Neuronal stem cell (in vitro differentiated cells): ENCODE measurements around the gene TMEM116.

ENCODE experiments used
- DNase-seq: peaks from one replicate; pipeline ENCODE4 v3.0.0-alpha.2; 2013; ENCODE audit warnings: low spot score
- H2AFZ ChIP-seq: one replicate; pipeline ENCODE4 v1.6.1; 2013; ENCODE audit warnings: mild to moderate bottlenecking, low read length, inconsistent platforms
- H2AK5ac ChIP-seq: 2 replicates; pipeline ENCODE4 v1.6.1; 2013; ENCODE audit warnings: low read depth, mild to moderate bottlenecking, inconsistent platforms, low read length, moderate library complexity, mixed read lengths
- H2BK120ac ChIP-seq: 2 replicates; pipeline ENCODE4 v1.6.1; 2013; ENCODE audit warnings: low read depth, mild to moderate bottlenecking, inconsistent platforms, low read length, moderate library complexity, mixed read lengths
- H2BK12ac ChIP-seq: one replicate; pipeline ENCODE4 v1.6.1; 2013; ENCODE audit warnings: low read length, inconsistent platforms
- H2BK15ac ChIP-seq: 2 replicates; pipeline ENCODE4 v1.6.1; 2013; ENCODE audit warnings: mild to moderate bottlenecking, low read length, inconsistent platforms, mixed read lengths
- H2BK5ac ChIP-seq: one replicate; pipeline ENCODE4 v1.6.1; 2013; ENCODE audit warnings: inconsistent platforms, mild to moderate bottlenecking, low read length, moderate library complexity
- H3K14ac ChIP-seq: one replicate; pipeline ENCODE4 v1.6.1; 2013; ENCODE audit warnings: low read length, inconsistent platforms
- H3K18ac ChIP-seq: 2 replicates; pipeline ENCODE4 v1.6.1; 2013; ENCODE audit warnings: low read length, inconsistent platforms
- H3K23ac ChIP-seq: 2 replicates; pipeline ENCODE4 v1.6.1; 2013; ENCODE audit warnings: low read depth, mild to moderate bottlenecking, mixed read lengths, low read length, inconsistent platforms; ENCODE audit not compliant: poor library complexity
- H3K27ac ChIP-seq: replicated peaks from 3 replicates; pipeline ENCODE4 v1.5.1; 2013; ENCODE audit warnings: low read length, inconsistent platforms
- H3K27me3 ChIP-seq, 3 experiments: 2 replicates each; pipeline ENCODE4 v1.6.1; 2013; ENCODE audit warnings: low read length in 3 of 3, mild to moderate bottlenecking in 2 of 3, inconsistent platforms in 1 of 3, low read depth in 1 of 3, mixed read lengths in 1 of 3, moderate library complexity in 1 of 3; ENCODE audit not compliant: control insufficient read depth in 3 of 3, insufficient read depth in 3 of 3
- H3K36me3 ChIP-seq, 2 donors: replicated peaks in 1 of 2; 2 replicates each; pipeline ENCODE4 v1.6.1; 2013; ENCODE audit warnings: low read length in 2 of 2; ENCODE audit not compliant: control insufficient read depth in 2 of 2, insufficient read depth in 2 of 2
- H3K4ac ChIP-seq: 2 replicates; pipeline ENCODE4 v1.6.1; 2013; ENCODE audit warnings: inconsistent platforms, mild to moderate bottlenecking, low read length, moderate library complexity
- H3K4me1 ChIP-seq, 2 donors: 1 replicate in 1 of 2; 2 replicates in 1 of 2; pipeline ENCODE4 v1.6.1; 2013; ENCODE audit warnings: low read length in 2 of 2, low read depth in 1 of 2; ENCODE audit not compliant: control insufficient read depth in 2 of 2, insufficient read depth in 1 of 2
- H3K4me2 ChIP-seq: one replicate; pipeline ENCODE4 v1.6.1; 2013; ENCODE audit warnings: mild to moderate bottlenecking, low read length, inconsistent platforms; ENCODE audit not compliant: insufficient read depth, poor library complexity, severe bottlenecking
- H3K4me3 ChIP-seq, 2 donors: 2 replicates each; pipeline ENCODE4 v1.5.1; 2013; ENCODE audit warnings: low read length in 2 of 2, mild to moderate bottlenecking in 2 of 2, inconsistent platforms in 1 of 2, moderate library complexity in 1 of 2
- H3K79me1 ChIP-seq: one replicate; pipeline ENCODE4 v1.6.1; 2013; ENCODE audit warnings: low read depth, mild to moderate bottlenecking, inconsistent platforms, low read length, moderate library complexity
- H3K9ac ChIP-seq: one replicate; pipeline ENCODE4 v1.6.1; 2013; ENCODE audit warnings: mild to moderate bottlenecking, low read depth, low read length, inconsistent platforms; ENCODE audit not compliant: poor library complexity
- H3K9me3 ChIP-seq, 2 donors: replicated peaks in 1 of 2; 2 replicates each; pipeline versions ENCODE3 to v1.6.1; 2013; ENCODE audit warnings: low read length in 2 of 2, mild to moderate bottlenecking in 2 of 2, inconsistent platforms in 1 of 2, low read depth in 1 of 2, mixed read lengths in 1 of 2, moderate library complexity in 1 of 2; ENCODE audit not compliant: control insufficient read depth in 2 of 2, insufficient read depth in 1 of 2
- H4K8ac ChIP-seq: one replicate; pipeline ENCODE4 v1.6.1; 2013; ENCODE audit warnings: low read depth, mild to moderate bottlenecking, inconsistent platforms, low read length, moderate library complexity
- H4K91ac ChIP-seq: one replicate; pipeline ENCODE4 v1.6.1; 2013; ENCODE audit warnings: low read length, low read depth, mild to moderate bottlenecking, inconsistent platforms; ENCODE audit not compliant: poor library complexity
- WGBS, 2 donors: extraction: QIAGEN DNeasy Blood & Tissue Kit; methylation state at CpG; one replicate each; pipeline ENCODE4 v1.1.7; 2013; ENCODE audit warnings: missing lambda C conversion rate in 2 of 2, mixed read lengths in 1 of 2; ENCODE audit not compliant: insufficient read length in 2 of 2, insufficient replicate concordance in 1 of 2; ENCODE audit errors: extremely low coverage in 2 of 2; 5-methylcytosine and 5-hydroxymethylcytosine counted together

The TMEM116 gene

GRCh38 chr12:111993292-111994150 is 19.4 kb downstream of the TMEM116 start:
- WGBS, 2 donors, result no CpG with 5 or more reads among the region's 2 CpGs
- Histone ChIP-seq H3K4me1 (no peaks in the 10 kb centered on the region), H4K91ac (no peak overlapping the region), H3K4me3 (no peak overlapping the region), H3K4me2 (no peak overlapping the region), H2BK120ac (no peak overlapping the region), H3K36me3 (peaks cover 0 to 5% of the 10 kb centered on the region in 2 donors), H2AK5ac (no peak overlapping the region), H3K4ac (no peak overlapping the region), H4K8ac (no peak overlapping the region), H2BK12ac (no peak overlapping the region), H3K9ac (no peak overlapping the region), H2BK15ac (no peak overlapping the region), H3K14ac (no peak overlapping the region), H3K27ac (no peak overlapping the region), H3K9me3 (no peaks in the 10 kb centered on the region), H2AFZ (no peak overlapping the region), H3K23ac (no peak overlapping the region), H3K79me1 (no peaks in the 10 kb centered on the region), H3K18ac (no peak overlapping the region), H2BK5ac (no peak overlapping the region), H3K27me3 (no peaks in the 10 kb centered on the region)
- DNase-seq, result no peak

GRCh38 chr12:111992464-111992863 is 20.5 kb downstream of the TMEM116 start:
- H3K9me3 ChIP-seq, result no peaks in the 10 kb centered on the region
- no peak overlapping the region for H3K4me2 ChIP-seq
- no peak overlapping the region for H3K4ac ChIP-seq
- H4K8ac ChIP-seq, result no peak overlapping the region
- no peak overlapping the region for H3K27ac ChIP-seq
- H2BK15ac ChIP-seq, result no peak overlapping the region
- no peak overlapping the region for H4K91ac ChIP-seq
- H3K9ac ChIP-seq, result no peak overlapping the region
- peaks cover 0 to 5% of the 10 kb centered on the region in 2 donors for H3K36me3 ChIP-seq
- no peaks in the 10 kb centered on the region for H3K27me3 ChIP-seq
- no peak overlapping the region for H2BK120ac ChIP-seq
- H3K18ac ChIP-seq, result no peak overlapping the region
- H3K14ac ChIP-seq, result no peak overlapping the region
- H3K4me3 ChIP-seq, result no peak overlapping the region
- H3K23ac ChIP-seq, result no peak overlapping the region
- no peak overlapping the region for H2BK5ac ChIP-seq
- no peak overlapping the region for H2BK12ac ChIP-seq
- H3K4me1 ChIP-seq, result no peaks in the 10 kb centered on the region
- no peak for DNase-seq
- no CpG with 5 or more reads among the region's 6 CpGs for WGBS, 2 donors
- H2AFZ ChIP-seq, result no peak overlapping the region
- no peak overlapping the region for H2AK5ac ChIP-seq
- H3K79me1 ChIP-seq, result no peaks in the 10 kb centered on the region

GRCh38 chr12:111991946-111992345 is 21.0 kb downstream of the TMEM116 start:
- no peak overlapping the region for H4K8ac ChIP-seq
- no peaks in the 10 kb centered on the region for H3K9me3 ChIP-seq
- H3K4ac ChIP-seq, result no peak overlapping the region
- H2BK12ac ChIP-seq, result no peak overlapping the region
- no peaks in the 10 kb centered on the region for H3K4me1 ChIP-seq
- no peak overlapping the region for H2BK15ac ChIP-seq
- no peak overlapping the region for H3K14ac ChIP-seq
- H3K79me1 ChIP-seq, result no peaks in the 10 kb centered on the region
- no peak overlapping the region for H3K4me3 ChIP-seq
- no peak for DNase-seq
- peaks cover 0 to 5% of the 10 kb centered on the region in 2 donors for H3K36me3 ChIP-seq
- H3K18ac ChIP-seq, result no peak overlapping the region
- no peaks in the 10 kb centered on the region for H3K27me3 ChIP-seq
- no peak overlapping the region for H2AK5ac ChIP-seq
- no peak overlapping the region for H2AFZ ChIP-seq
- no peak overlapping the region for H2BK120ac ChIP-seq
- H3K23ac ChIP-seq, result no peak overlapping the region
- H2BK5ac ChIP-seq, result no peak overlapping the region
- no CpG with 5 or more reads among the region's 4 CpGs for WGBS, 2 donors
- no peak overlapping the region for H3K9ac ChIP-seq
- H3K4me2 ChIP-seq, result no peak overlapping the region
- H4K91ac ChIP-seq, result no peak overlapping the region
- no peak overlapping the region for H3K27ac ChIP-seq

GRCh38 chr12:111991535-111991934 is 21.4 kb downstream of the TMEM116 start:
- no CpG with 5 or more reads among the region's 2 CpGs for WGBS, 2 donors

More at GRCh38 chr12:111991535-111991934, 21.4 kb downstream of the TMEM116 start:
- no peak overlapping the region for H3K18ac ChIP-seq
- no peak overlapping the region for H2AFZ ChIP-seq
- no peak overlapping the region for H3K14ac ChIP-seq
- no peaks in the 10 kb centered on the region for H3K4me1 ChIP-seq
- H3K79me1 ChIP-seq, result no peaks in the 10 kb centered on the region
- peaks cover 0 to 5% of the 10 kb centered on the region in 2 donors for H3K36me3 ChIP-seq
- no peak overlapping the region for H2BK5ac ChIP-seq
- no peak overlapping the region for H2AK5ac ChIP-seq
- no peak overlapping the region for H3K23ac ChIP-seq
- H3K9me3 ChIP-seq, result no peaks in the 10 kb centered on the region
- H3K4me3 ChIP-seq, result no peak overlapping the region
- no peak overlapping the region for H2BK12ac ChIP-seq
- no peak overlapping the region for H3K4ac ChIP-seq
- no peak overlapping the region for H2BK15ac ChIP-seq
- no peak overlapping the region for H2BK120ac ChIP-seq
- DNase-seq, result no peak
- H4K91ac ChIP-seq, result no peak overlapping the region
- H3K4me2 ChIP-seq, result no peak overlapping the region
- no peak overlapping the region for H3K9ac ChIP-seq
- H3K27me3 ChIP-seq, result no peaks in the 10 kb centered on the region
- no peak overlapping the region for H3K27ac ChIP-seq
- H4K8ac ChIP-seq, result no peak overlapping the region
